ENCODE data around the gene NCKAP1.

Gene NCKAP1

DNA sequence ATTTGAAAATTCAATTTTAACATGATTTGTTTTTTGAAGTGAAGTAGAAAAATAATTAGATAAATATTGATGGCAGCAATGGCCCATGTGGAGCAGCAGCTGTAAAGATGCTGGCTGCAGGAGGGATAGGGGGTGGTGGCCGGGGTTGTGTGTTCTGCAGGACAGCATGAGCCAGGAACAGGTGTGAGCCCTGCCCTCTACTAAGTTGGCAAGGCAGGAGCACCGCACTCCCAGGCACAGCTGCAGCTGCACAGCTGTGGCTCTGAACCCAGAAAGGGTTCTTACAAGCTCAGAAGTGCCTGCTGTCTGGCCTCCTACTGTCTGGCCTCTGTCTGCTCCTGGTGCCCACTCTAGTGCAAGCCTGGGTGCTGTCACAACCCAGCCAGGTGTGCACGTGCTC lies 30.3 kb upstream of the NCKAP1 start:
- no peak for DNase-seq (ENCODE audit: low read depth in 1 of 2, low spot score in 1 of 2)
- Histone ChIP-seq H3K4me3 (replicated peaks; ENCODE audit: insufficient read depth, low read length) (no peak overlapping the region), H3K27me3 (ENCODE audit: insufficient read depth, poor library complexity, severe bottlenecking) (no peaks in the 10 kb centered on the region), H3K27ac (replicated peaks) (no peak overlapping the region)
- TF ChIP-seq POLR2AphosphoS5 (IDR thresholded peaks at IDR 0.05; ENCODE audit: low read depth) = no peak
- TF ChIP-seq GABPA (IDR thresholded peaks at IDR 0.05; ENCODE audit: low read depth) = no peak
- TF ChIP-seq REST (IDR thresholded peaks at IDR 0.05; ENCODE audit: insufficient replicate concordance, low read depth) = no peak
- TF ChIP-seq, protein P1, sequence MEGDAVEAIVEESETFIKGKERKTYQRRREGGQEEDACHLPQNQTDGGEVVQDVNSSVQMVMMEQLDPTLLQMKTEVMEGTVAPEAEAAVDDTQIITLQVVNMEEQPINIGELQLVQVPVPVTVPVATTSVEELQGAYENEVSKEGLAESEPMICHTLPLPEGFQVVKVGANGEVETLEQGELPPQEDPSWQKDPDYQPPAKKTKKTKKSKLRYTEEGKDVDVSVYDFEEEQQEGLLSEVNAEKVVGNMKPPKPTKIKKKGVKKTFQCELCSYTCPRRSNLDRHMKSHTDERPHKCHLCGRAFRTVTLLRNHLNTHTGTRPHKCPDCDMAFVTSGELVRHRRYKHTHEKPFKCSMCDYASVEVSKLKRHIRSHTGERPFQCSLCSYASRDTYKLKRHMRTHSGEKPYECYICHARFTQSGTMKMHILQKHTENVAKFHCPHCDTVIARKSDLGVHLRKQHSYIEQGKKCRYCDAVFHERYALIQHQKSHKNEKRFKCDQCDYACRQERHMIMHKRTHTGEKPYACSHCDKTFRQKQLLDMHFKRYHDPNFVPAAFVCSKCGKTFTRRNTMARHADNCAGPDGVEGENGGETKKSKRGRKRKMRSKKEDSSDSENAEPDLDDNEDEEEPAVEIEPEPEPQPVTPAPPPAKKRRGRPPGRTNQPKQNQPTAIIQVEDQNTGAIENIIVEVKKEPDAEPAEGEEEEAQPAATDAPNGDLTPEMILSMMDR (IDR thresholded peaks at IDR 0.05; ENCODE audit: insufficient read depth, low read length) = no peak
- TF ChIP-seq SPI1 (IDR thresholded peaks at IDR 0.05; ENCODE audit: borderline replicate concordance, low read depth) = no peak

DNA sequence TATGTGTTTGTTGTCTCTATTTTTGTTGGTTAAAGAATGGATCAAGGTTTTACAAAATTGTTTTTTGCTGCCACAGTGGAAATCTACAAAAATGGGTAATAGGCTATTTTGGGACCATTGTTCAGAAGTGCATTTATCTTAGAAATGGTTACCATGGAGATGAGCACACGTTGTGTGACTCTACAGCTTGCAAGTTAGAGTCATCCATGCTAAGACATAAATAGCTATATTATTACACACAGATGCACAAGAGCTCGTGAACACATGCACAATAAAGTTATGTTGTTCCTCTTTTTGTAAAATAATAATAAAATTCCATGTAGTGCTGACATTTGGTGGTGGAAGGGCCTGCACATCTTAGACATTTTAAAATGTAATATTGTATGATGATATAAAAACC lies 24.8 kb upstream of the NCKAP1 start:
- TF ChIP-seq SPI1 (IDR thresholded peaks at IDR 0.05; ENCODE audit: borderline replicate concordance, low read depth) (no peak), REST (IDR thresholded peaks at IDR 0.05; ENCODE audit: insufficient replicate concordance, low read depth) (no peak), GABPA (IDR thresholded peaks at IDR 0.05; ENCODE audit: low read depth) (no peak), POLR2AphosphoS5 (IDR thresholded peaks at IDR 0.05; ENCODE audit: low read depth) (no peak)
- TF ChIP-seq, protein P1 (IDR thresholded peaks at IDR 0.05; ENCODE audit: insufficient read depth, low read length) = no peak
- Histone ChIP-seq H3K4me3 (replicated peaks; ENCODE audit: insufficient read depth, low read length) (no peak overlapping the region), H3K27ac (replicated peaks) (no peak overlapping the region), H3K27me3 (ENCODE audit: insufficient read depth, poor library complexity, severe bottlenecking) (no peaks in the 10 kb centered on the region)
- DNase-seq (ENCODE audit: low read depth in 1 of 2, low spot score in 1 of 2) = no peak

DNA sequence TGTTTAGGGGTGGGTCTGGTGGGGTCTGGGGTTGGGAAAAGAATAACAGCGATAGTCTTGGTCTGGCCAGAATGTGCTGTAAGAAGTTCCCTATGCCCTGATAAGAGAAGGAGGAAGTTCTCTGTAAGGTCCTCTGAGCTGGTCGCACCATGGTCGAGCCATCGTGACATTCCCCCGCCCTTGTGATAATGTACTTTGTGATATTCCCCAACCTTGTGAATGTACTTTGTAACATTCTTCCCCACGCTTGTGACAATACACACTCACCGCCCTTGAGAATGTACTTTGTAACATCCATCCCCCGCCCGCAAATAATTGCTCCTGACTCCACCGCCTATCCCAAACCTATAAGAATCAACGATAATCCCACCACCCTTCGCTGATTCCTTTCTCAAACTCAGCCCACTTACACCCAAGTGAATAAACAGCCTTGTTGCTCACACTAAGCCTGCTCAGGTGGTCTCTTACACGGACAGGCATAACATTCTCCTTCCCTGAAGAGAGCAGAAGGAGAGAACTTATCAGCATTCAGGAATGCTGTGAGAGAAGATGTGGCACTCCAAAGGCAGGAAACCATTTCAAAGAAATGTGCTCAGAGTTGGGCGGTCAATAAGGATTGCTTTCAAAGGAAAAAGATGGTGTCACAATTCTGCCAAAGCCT lies 22.4 kb upstream of the NCKAP1 start:
- no peak for TF ChIP-seq SPI1 (IDR thresholded peaks at IDR 0.05; ENCODE audit: borderline replicate concordance, low read depth)
- no peak for TF ChIP-seq GABPA (IDR thresholded peaks at IDR 0.05; ENCODE audit: low read depth)
- TF ChIP-seq, protein P1 (IDR thresholded peaks at IDR 0.05; ENCODE audit: insufficient read depth, low read length) = no peak
- TF ChIP-seq POLR2AphosphoS5 (IDR thresholded peaks at IDR 0.05; ENCODE audit: low read depth) = no peak
- no peak for TF ChIP-seq REST (IDR thresholded peaks at IDR 0.05; ENCODE audit: insufficient replicate concordance, low read depth)
- DNase-seq (ENCODE audit: low read depth in 1 of 2, low spot score in 1 of 2) = no peak
- Histone ChIP-seq H3K27me3 (ENCODE audit: insufficient read depth, poor library complexity, severe bottlenecking) (no peaks in the 10 kb centered on the region), H3K4me3 (replicated peaks; ENCODE audit: insufficient read depth, low read length) (no peak overlapping the region), H3K27ac (replicated peaks) (no peak overlapping the region)
